Stimulated activated CD4-positive, alpha-beta T cell treated with anti-CD3 and anti-CD28 coated beads, TNF-alpha, amount 100 ng/mL, for 4 hours (primary cell): ENCODE data around the gene RPS16.

Source experiments
- DNase-seq, 3 experiments: peaks; one replicate each; pipeline ENCODE4 v3.0.0-alpha.2; 2020; ENCODE audit warnings: low read depth in 3 of 3

Gene RPS16

GRCh38 chr19:39389631-39390414, 45.9 kb downstream of the RPS16 start:
- DNase-seq, result no peak

- no peak for DNase-seq
Measured at GRCh38 chr19:39388657-39389056, 47.1 kb downstream of the RPS16 start.

DNA sequence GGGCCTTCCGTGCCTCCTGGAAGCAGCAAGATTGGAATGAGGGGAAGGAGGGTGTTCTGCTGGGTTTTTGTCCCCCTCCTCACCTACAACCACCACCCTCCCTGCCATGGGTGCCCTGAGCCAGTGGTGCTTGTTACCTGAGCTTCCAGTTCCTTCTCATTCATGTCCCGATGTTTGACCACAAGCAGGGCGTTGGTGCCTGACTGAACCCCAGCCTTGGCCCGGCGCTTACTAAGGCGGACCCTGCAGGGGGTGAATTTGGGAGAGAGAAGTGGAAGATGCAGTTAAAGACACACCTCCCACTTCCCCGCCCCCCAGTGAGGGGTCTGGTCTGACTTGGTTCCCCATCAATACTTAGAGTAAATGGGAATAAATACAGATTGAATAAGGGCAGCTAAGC, 49.2 kb downstream of the RPS16 start:
- DNase-seq, result no peak

GRCh38 chr19:39385629-39386411, 49.9 kb downstream of the RPS16 start:
- DNase-seq, result no peak

GRCh38 chr19:39384839-39385568, 50.7 kb downstream of the RPS16 start:
- DNase-seq, result no peak
